Fibroblast of lung (primary cell): ENCODE results near the gene OPTN. TPM values are rescaled to one million over a fixed set of nuclear protein-coding genes. Genes with fewer than 3 reads are reported as not detected.

Source experiments
- DNase-seq, 2 donors: peaks; one replicate each; pipeline versions ENCODE4 v3.0.0 to v3.0.0-alpha.2; 2010; ENCODE audit warnings: low read depth in 2 of 2
- H2AFZ ChIP-seq: 2 replicates; pipeline ENCODE4 v1.5.1; 2012; ENCODE audit warnings: low read length, control low read depth, inconsistent platforms
- H3K27ac ChIP-seq: 2 replicates; pipeline ENCODE4 v1.5.1; 2011; ENCODE audit warnings: low read length, control low read depth; ENCODE audit not compliant: insufficient read depth
- H3K27me3 ChIP-seq: 2 replicates; pipeline ENCODE4 v1.5.1; 2011; ENCODE audit warnings: mild to moderate bottlenecking, low read length; ENCODE audit not compliant: control insufficient read depth, insufficient read depth
- H3K36me3 ChIP-seq: 2 replicates; pipeline ENCODE4 v1.5.1; 2011; ENCODE audit warnings: low read length; ENCODE audit not compliant: control insufficient read depth, insufficient read depth
- H3K4me1 ChIP-seq: 2 replicates; pipeline ENCODE4 v1.5.1; 2011; ENCODE audit warnings: low read length; ENCODE audit not compliant: control insufficient read depth, insufficient read depth; ENCODE audit errors: extremely low read depth
- H3K4me2 ChIP-seq: 2 replicates; pipeline ENCODE4 v1.5.1; 2011; ENCODE audit warnings: low read length, control low read depth; ENCODE audit not compliant: insufficient read depth; ENCODE audit errors: extremely low read depth
- H3K4me3 ChIP-seq, 4 experiments: fragments of 200-600 bp in 1 of 4; sonication (generic) in 1 of 4; replicated peaks in 1 of 4; 2 replicates each; pipeline ENCODE4 v1.5.1; 2011 to 2016; ENCODE audit warnings: low read length in 4 of 4, low read depth in 3 of 4, mild to moderate bottlenecking in 3 of 4, control low read depth in 2 of 4, inconsistent platforms in 1 of 4, mixed read lengths in 1 of 4; ENCODE audit not compliant: insufficient read depth in 1 of 4; ENCODE audit errors: control extremely low read depth in 1 of 4
- H3K79me2 ChIP-seq: 2 replicates; pipeline ENCODE4 v1.5.1; 2012; ENCODE audit warnings: mild to moderate bottlenecking, low read length, inconsistent platforms; ENCODE audit not compliant: control insufficient read depth, insufficient read depth
- H3K9ac ChIP-seq: 2 replicates; pipeline ENCODE4 v1.5.1; 2011; ENCODE audit warnings: mild to moderate bottlenecking, low read length, control low read depth; ENCODE audit not compliant: insufficient read depth
- H3K9me3 ChIP-seq: 2 replicates; pipeline ENCODE4 v1.5.1; 2012; ENCODE audit warnings: low read depth, low read length; ENCODE audit not compliant: control insufficient read depth, insufficient read depth
- H4K20me1 ChIP-seq: 2 replicates; pipeline ENCODE4 v1.5.1; 2011; ENCODE audit warnings: low read length; ENCODE audit not compliant: control insufficient read depth, insufficient read depth; ENCODE audit errors: extremely low read depth
- EZH2 ChIP-seq: IDR thresholded peaks from 2 replicates; pipeline ENCODE4 v1.5.1; 2012; ENCODE audit warnings: low read length, control low read depth, mild to moderate bottlenecking; ENCODE audit errors: missing control alignments
- polyA plus RNA-seq, 2 donors: library from polyadenylated mRNA; depleted of rRNA in 1 of 2; stranded (reverse) in 1 of 2; unstranded in 1 of 2; fragments of >200 nt; gene quantifications; 2 replicates each; pipeline ENCODE4 v1.2.1, GENCODE V29; 2011 to 2012; ENCODE audit warnings: missing spikeins in 1 of 2
- total RNA-seq: library from RNA; depleted of rRNA; stranded (reverse); fragments of >200 nt; gene quantifications from 2 replicates; pipeline ENCODE4 v1.2.1, GENCODE V29; 2014
- TF ChIP-seq, protein P1 (sequence below), 2 donors: IDR thresholded peaks in 1 of 2; conservative IDR thresholded peaks in 1 of 2; 1 replicate in 1 of 2; 2 replicates in 1 of 2; pipeline ENCODE4 v1.5.1; 2011 to 2012; ENCODE audit warnings: low read length in 2 of 2, control low read depth in 1 of 2, inconsistent platforms in 1 of 2, low read depth in 1 of 2, mild to moderate bottlenecking in 1 of 2

The OPTN gene
- total and polyA plus RNA-seq, 2 donors (not counting 1 experiment from before 2014, with no cell fraction given) = 139 to 156 TPM

DNA sequence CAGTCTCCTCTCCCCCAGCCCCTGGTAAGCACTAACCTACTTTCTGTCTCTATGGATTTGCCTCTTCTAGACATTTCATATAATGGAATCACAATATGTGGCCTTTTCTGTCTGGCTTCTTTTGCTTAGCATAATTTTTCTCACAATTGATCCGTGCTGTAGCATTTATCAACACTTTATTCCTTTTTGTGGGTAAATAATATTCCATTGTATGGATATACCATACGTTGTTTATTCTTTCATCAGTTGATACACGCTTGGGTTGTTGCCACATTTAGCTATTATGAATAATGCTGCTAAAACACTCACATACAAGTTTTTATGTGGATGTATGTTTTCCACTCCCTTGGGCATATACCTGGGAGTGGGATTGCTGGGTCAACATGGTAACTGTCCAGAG, 87.2 kb downstream of the OPTN start:
- H3K36me3 ChIP-seq = peaks cover 2% of the 10 kb centered on the region
- no peak for TF ChIP-seq EZH2
- TF ChIP-seq, protein P1, sequence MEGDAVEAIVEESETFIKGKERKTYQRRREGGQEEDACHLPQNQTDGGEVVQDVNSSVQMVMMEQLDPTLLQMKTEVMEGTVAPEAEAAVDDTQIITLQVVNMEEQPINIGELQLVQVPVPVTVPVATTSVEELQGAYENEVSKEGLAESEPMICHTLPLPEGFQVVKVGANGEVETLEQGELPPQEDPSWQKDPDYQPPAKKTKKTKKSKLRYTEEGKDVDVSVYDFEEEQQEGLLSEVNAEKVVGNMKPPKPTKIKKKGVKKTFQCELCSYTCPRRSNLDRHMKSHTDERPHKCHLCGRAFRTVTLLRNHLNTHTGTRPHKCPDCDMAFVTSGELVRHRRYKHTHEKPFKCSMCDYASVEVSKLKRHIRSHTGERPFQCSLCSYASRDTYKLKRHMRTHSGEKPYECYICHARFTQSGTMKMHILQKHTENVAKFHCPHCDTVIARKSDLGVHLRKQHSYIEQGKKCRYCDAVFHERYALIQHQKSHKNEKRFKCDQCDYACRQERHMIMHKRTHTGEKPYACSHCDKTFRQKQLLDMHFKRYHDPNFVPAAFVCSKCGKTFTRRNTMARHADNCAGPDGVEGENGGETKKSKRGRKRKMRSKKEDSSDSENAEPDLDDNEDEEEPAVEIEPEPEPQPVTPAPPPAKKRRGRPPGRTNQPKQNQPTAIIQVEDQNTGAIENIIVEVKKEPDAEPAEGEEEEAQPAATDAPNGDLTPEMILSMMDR (conservative IDR thresholded peaks at IDR 0.05 in 1 of 2, IDR thresholded peaks at IDR 0.05 in 1 of 2; ENCODE audit: low read depth in 1 of 2, low read length in 2 of 2) = no peak
- H3K4me3 ChIP-seq = no peak overlapping the region
- H3K27ac ChIP-seq = no peak overlapping the region
- no peaks in the 10 kb centered on the region for H4K20me1 ChIP-seq
- no peak overlapping the region for H2AFZ ChIP-seq
- no peaks in the 10 kb centered on the region for H3K27me3 ChIP-seq
- H3K4me1 ChIP-seq = no peaks in the 10 kb centered on the region
- H3K9ac ChIP-seq = no peak overlapping the region
- no peak overlapping the region for H3K4me2 ChIP-seq
- DNase-seq = no peak
- H3K79me2 ChIP-seq = no peaks in the 10 kb centered on the region
- no peaks in the 10 kb centered on the region for H3K9me3 ChIP-seq

Other genes starting within 250 kb of the OPTN start
- gene CCDC3, start 98.5 kb upstream of the OPTN start, total RNA-seq = 0.26 and 0.33 TPM in 2 replicates
- gene CCDC3, start 98.5 kb upstream of the OPTN start, polyA plus RNA-seq = 0.36 and 0.65 TPM in 2 replicates
- gene MCM10, start 61.4 kb downstream of the OPTN start, total RNA-seq = 0.51 and 0.83 TPM in 2 replicates
- gene MCM10, start 61.4 kb downstream of the OPTN start, polyA plus RNA-seq = 3.1 and 10.4 TPM in 2 replicates
- gene UCMA, start 134.2 kb downstream of the OPTN start, total RNA-seq = not detected in 2 replicates
- gene UCMA, start 134.2 kb downstream of the OPTN start, polyA plus RNA-seq = not detected in 2 replicates
- 23.1 and 31.5 TPM in 2 replicates for gene PHYH, start 199.9 kb downstream of the OPTN start, total RNA-seq
- 21.8 and 28.6 TPM in 2 replicates for gene PHYH, start 199.9 kb downstream of the OPTN start, polyA plus RNA-seq
- gene SEPHS1, start 248.1 kb downstream of the OPTN start, total RNA-seq = 23.9 and 27.4 TPM in 2 replicates
- gene SEPHS1, start 248.1 kb downstream of the OPTN start, polyA plus RNA-seq = 50.6 and 57.8 TPM in 2 replicates